GM18499 (cell line): ENCODE data around the gene PAFAH1B2.

ENCODE experiments used
- ATAC-seq: cut with Tn5 transposase; IDR thresholded peaks from one replicate; pipeline ENCODE4 v1.9.1; 2021; ENCODE audit warnings: moderate number of reproducible peaks; ENCODE audit not compliant: insufficient read depth, unreplicated experiment

PAFAH1B2 gene

GRCh38 chr11:117218133-117218915 lies 74.2 kb downstream of the PAFAH1B2 start:
- no peak for ATAC-seq

DNA sequence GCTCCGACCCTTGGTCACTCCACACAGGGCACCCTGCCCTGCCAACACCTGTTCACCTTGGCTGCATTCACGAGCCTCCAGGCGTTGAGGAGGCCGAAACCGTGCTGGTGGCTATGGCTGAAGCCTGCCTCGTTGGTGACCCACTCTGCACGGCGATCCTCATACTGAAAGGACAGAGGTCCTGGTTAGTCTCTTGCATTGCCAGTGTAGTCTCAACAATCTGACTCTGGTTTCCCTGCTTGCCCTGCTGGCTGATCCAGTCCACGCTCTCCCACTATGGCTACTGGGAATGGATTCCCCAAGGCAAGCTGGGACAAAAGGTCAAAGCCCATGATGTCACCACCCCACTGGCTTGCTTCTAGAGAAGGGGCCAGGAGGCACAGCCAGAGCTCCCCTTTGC lies 74.9 kb downstream of the PAFAH1B2 start:
- no peak for ATAC-seq

GRCh38 chr11:117219455-117219854 lies 75.4 kb downstream of the PAFAH1B2 start:
- no peak for ATAC-seq

DNA sequence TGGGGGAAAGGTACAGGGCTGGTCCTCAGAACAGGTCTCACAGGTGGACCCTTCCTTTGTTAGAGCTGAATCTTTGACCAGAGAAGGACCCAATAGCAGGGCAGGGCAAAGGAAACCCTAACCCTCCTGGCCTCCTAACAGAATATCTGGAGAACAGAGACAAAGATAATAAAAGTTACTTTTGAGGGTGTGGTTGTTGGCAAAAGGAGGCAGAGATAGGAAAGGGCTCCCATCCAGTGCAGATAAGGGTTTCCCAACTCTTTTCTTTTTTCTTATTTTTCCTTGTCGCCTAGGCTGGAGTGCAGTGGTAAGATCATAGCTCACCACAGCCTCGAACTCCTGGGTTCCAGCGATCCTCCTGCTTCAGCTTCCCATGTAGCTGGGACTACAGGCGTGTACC lies 75.9 kb downstream of the PAFAH1B2 start:
- ATAC-seq, result no peak

DNA sequence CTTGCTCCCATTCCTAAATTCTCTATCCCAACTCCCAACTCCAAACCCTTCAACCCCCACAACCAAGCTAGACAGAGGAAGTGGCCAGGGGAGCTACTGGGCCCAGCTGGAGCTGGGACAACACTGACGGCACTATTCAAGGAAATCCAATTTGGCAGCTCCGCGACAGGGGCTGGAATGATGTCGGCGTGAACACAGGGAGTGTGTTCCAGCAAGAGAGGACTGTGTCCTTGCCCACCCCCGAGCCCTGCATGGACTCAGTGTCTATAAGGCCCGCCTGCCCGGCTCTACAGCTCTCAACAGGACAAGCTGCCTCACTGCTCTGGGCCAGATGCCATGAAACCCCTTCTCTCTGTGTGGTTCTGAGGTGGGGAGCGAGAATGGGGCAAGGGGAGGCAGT lies 76.5 kb downstream of the PAFAH1B2 start:
- ATAC-seq, result no peak

- ATAC-seq, result no peak
These were observed 77.1 kb downstream of the PAFAH1B2 start for GRCh38 chr11:117220999-117221774.

DNA sequence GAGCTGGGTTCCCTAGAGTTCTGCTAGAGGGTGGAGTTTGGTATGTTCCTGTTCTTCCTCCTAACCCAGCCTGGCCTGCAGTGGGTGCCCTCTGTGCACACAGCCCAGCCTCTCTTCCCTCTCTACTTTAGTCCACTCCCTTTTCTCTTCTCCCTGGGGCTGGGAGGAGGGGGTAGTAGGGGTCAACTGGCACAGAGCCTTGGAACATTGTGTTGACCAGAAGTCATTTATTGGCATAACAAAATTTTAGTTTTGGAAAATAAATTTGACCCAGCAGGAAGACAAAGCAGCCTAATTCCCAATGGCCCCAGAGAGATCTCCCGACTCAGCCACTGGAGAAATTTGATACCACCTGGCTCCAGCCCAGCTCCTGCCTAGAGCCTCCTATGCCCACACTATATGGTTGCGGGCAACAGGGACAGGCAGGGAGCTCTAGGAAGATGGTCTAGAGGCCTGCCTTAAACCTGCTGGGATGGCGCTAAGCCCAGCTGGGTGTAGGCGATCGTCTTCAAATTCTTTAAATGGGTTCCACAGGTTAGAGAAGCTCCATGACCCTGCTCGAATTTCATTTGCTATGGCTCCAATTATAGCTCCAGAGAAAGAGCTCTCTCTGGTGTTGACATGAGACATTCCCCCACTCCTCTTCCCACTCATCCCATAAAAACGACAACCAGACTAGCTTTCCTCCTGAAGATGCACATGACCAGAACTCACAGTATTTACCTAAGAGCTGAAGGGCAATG lies 77.9 kb downstream of the PAFAH1B2 start:
- ATAC-seq, result no peak

DNA sequence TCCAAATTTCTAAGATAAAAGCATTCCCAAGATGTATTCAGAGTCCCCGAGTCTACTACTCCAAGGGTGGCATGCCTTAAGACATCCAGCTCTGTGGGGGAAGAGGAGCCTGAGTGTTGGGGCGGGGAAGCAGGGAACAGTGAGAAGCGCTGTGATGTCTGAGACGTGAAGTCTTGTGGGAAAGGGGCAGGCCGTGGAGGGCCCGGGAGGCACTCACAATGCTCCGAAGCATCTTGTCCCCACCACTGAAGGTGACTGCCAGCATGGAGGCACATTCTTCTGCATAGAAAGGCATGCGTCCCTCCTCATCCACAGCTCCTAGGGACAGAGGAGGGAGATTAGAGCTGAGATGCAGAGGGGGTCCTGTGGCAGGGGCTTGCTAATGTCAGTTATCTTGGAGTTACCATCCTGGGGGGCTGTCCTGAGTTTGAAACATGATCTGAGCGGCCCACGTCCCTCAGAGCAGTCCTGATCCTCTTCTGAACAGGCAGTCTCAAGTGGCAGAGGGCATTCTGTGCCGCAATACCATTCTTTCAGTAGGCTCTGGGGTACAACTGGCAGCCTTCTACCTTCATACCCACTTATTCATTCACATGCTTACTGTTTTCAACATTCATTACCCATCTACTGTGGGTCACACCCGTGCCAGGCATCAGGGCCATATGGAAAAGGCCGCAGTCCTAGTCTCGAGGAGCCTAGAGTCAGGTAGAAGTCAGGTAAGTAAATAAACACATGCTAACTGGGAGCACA lies 79.1 kb downstream of the PAFAH1B2 start:
- ATAC-seq, result no peak

DNA sequence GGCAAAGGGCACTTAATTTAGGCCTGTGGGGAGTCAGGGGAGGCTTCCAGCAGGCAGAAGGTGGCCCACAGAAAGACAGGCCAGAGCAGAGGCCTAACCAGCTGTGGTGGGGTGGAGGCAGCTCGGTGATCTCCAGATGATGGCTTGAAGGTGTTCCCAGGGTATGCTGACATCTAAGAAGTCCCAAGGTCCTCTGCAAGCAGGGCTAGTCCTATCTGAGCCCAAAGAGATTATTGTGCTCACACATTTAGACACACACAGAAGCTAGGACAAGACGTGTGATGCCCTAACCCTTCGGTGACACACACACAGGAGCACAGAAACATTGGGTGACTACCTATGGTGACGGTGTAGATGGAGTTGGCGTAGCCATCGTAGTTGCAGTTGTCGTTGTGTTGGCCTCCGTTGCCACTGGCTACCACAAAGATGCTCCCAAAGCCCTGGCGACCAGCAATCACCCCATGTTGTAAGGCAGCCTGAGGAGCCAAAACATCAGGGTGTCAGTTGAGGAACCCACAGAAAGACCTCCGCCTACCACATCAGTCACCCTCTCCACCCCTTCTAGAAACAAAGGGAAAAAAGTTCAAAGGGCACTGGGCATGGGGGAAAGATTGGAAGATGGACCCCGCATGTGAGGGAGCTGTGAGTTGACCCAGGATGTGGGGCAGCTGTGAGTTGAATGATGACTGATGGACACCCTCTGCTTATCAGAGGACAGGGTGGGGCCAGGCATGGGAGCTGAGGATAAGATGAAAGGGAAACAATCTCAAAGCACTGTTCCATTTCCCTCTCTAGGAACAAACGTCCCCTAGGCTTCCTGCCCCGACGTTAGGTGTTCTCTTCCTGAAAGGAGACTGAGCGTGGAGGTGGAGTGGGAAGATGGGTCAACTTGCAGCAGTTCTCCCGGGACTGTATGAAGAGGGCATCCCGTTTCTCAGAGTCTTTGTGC lies 79.9 kb downstream of the PAFAH1B2 start:
- ATAC-seq, result no peak

DNA sequence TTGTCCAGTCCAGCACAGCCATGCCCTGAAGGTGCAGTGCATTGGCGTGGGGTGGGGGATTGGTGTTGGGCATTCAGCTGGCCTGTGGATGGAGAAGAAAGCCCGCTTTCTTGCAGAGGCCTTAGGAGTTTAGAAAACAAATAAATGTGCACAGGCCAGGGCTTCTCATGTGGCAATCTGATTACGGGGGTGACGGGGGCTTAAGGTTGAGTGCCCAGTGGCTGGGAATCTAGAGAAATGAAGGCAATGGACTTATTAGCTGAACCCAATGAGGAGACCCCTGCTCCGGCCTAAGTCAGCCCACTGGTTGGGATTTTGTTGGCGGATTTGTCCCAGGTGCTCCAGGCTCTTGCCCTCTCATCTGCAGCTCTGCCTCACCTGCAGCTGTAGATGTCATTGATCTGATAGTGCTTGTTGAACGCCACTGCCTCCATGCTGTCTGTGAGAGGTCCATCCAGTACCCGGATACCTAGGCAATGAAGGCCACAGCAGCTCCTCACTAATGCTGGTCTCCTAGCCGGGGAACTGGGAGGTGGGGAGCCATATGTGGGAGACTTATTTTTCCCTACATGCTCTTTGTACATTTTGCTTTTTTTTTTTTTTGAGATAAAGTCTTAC lies 81.6 kb downstream of the PAFAH1B2 start:
- ATAC-seq, result no peak
